ENCODE data around the gene SDR9C7. TPM values are rescaled to one million over a fixed set of nuclear protein-coding genes. Genes with fewer than 3 reads are reported as not detected.
A peak's percentile ranks its signal among the peaks of the same experiment; 100 is the strongest.

SDR9C7 gene
- total and polyA plus RNA-seq, 12 donors = 0.06 TPM; not detected in 11

DNA sequence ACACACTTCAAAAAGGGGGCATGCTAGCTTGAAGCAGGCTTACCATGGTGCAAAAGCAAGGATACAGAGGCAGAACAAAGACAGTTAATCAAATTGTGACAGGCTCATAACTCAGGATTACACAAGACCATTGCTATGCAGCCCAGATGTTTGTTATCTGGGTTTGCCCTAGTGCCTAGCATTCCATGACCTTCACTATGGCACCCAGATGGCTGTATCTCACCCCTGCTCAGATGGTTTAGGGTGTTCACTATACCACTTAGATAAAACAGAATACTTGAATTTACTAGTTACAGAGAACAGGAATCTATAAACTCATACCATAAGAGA lies 56.2 kb downstream of the SDR9C7 start:
- Histone ChIP-seq H3K27ac (peak overlapping the region in 1 of 5 donors; percentile 60), H3K36me3 (replicated peaks in 1 of 2) (no peaks in the 10 kb centered on the region), H3K4me1 (replicated peaks in 1 of 2) (peaks cover 15% of the 10 kb centered on the region in 2 donors), H3K9me3 (replicated peaks in 1 of 3) (no peaks in the 10 kb centered on the region), H3K27me3 (no peaks in the 10 kb centered on the region), H3K4me3 (no peak overlapping the region)
- DNase-seq = peak in 3 of 7 donors; percentile 28 to 57 (median 42)
- intact Hi-C loops (cut with DNase I) = no loop called here
- no peak for TF ChIP-seq CTCF (IDR thresholded peaks at IDR 0.05)
- TF ChIP-seq POLR2A (IDR thresholded peaks at IDR 0.05) = no peak

DNA sequence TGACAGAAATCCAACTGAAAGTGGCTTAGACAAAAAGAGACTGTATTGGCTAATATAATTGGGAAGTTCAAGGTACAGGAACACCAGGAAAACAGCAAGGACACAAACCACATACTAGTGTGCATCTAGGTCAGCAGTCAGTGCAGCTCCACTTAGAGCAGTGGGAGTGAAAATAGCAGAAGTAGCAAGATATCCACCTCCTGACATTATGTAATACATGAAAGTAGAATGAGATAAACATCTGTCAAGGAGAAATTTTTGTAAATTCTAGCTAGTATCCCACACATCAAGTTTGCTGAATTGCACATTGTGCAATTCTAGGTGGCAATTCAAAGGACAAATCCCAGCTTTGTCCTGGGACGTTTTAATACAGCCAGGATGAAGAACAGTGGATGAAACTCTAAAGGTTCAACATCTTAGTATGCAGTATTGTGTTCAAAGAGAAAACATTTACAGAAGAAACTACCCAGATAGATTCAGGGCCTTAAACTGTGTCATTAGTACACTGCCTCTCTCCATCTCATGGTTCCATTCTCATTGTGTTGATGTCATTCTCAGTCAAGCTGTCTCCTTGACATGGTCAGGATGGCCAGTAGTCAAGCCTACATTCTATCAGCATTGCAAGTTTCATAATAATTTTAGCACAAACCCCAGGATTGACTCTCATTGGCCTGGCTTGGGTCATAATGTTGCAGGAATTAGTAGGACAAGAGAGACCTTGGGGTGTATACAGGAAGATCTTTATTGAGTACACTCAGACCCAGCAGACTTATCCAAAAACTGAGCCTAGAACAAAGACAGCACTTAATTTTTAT lies 56.8 kb downstream of the SDR9C7 start:
- intact Hi-C loops (cut with DNase I) = no loop called here
- Histone ChIP-seq H3K4me3 (no peak overlapping the region), H3K36me3 (replicated peaks in 1 of 2) (no peaks in the 10 kb centered on the region), H3K4me1 (replicated peaks in 1 of 2) (peaks cover 15% of the 10 kb centered on the region in 2 donors), H3K27me3 (no peaks in the 10 kb centered on the region), H3K9me3 (replicated peaks in 1 of 3) (no peaks in the 10 kb centered on the region), H3K27ac (peak overlapping the region in 2 of 5 donors; percentile 27 to 60)
- WGBS, 4 donors = 20 to 40% (median 32%) methylated on average over 1 of the region's 1 CpG
- peak in 1 of 7 donors; percentile 18 for DNase-seq
- TF ChIP-seq CTCF (IDR thresholded peaks at IDR 0.05) (no peak), POLR2A (IDR thresholded peaks at IDR 0.05) (no peak)

GRCh38 chr12:56874821-56875220 lies 59.4 kb downstream of the SDR9C7 start:
- Histone ChIP-seq H3K9me3 (replicated peaks in 1 of 3) (no peaks in the 10 kb centered on the region), H3K27me3 (no peaks in the 10 kb centered on the region), H3K4me3 (no peak overlapping the region), H3K27ac (no peak overlapping the region), H3K4me1 (replicated peaks in 1 of 2) (peaks cover 15% of the 10 kb centered on the region in 2 donors), H3K36me3 (replicated peaks in 1 of 2) (no peaks in the 10 kb centered on the region)
- no peak for DNase-seq
- TF ChIP-seq POLR2A (IDR thresholded peaks at IDR 0.05) = no peak
- no peak for TF ChIP-seq CTCF (IDR thresholded peaks at IDR 0.05)
- intact Hi-C loops (cut with DNase I) = no loop called here
- WGBS, 4 donors = 71 to 85% (median 78%) methylated on average over 1 of the region's 1 CpG

DNA sequence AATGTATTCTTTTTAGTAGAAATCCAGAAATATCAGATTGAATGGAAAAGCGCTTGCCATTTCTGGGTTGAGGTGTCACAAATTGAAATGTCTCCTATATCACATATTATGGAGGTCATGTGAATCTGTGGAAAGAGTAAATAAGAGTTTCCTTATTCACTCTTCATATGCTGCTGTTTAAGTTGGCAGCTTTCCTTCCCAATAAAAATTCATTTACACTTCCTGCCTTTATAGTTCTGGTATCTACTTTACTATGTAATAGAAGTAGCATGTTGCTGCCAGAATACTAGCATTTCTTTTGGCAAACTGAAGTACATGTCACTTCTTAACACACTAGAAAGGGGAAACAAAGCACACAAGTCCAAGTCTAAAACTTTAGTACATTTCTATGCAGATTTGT lies 60.8 kb downstream of the SDR9C7 start:
- Histone ChIP-seq H3K4me1 (replicated peaks in 1 of 2) (peaks cover 15% of the 10 kb centered on the region in 2 donors), H3K36me3 (replicated peaks in 1 of 2) (no peaks in the 10 kb centered on the region), H3K27ac (no peak overlapping the region), H3K27me3 (no peaks in the 10 kb centered on the region), H3K4me3 (no peak overlapping the region), H3K9me3 (replicated peaks in 1 of 3) (no peaks in the 10 kb centered on the region)
- intact Hi-C loops (cut with DNase I) = no loop called here
- WGBS, 4 donors = 0 to 52% (median 0%) methylated on average over 1 of the region's 1 CpG
- no peak for DNase-seq
- TF ChIP-seq CTCF (IDR thresholded peaks at IDR 0.05) (no peak), POLR2A (IDR thresholded peaks at IDR 0.05) (no peak)

Other genes with a start within 250 kb of the SDR9C7 start
- 100 to 1,000 TPM in 5 of 9 donors, 10 to 100 TPM in 4; 47.3 to 171 (median 106) TPM for gene PTGES3, start 246.1 kb downstream of the SDR9C7 start, total RNA-seq
- 100 to 1,000 TPM in 1 of 3 donors, 10 to 100 TPM in 2; 49.1 to 296 (median 68.1) TPM for gene PTGES3, start 246.1 kb downstream of the SDR9C7 start, polyA plus RNA-seq
- 1,000 to 10,000 TPM in 5 of 9 donors, 100 to 1,000 TPM in 4; 757 to 1,597 (median 1,185) TPM for gene NACA, start 209.1 kb downstream of the SDR9C7 start, total RNA-seq
- gene NACA, start 209.1 kb downstream of the SDR9C7 start, polyA plus RNA-seq = 1,000 to 10,000 TPM; 1,445 to 1,809 (median 1,599) TPM
- 1 to 10 TPM in 7 of 9 donors, under 1 TPM in 2; 0.78 to 9.1 (median 4.7) TPM for gene PRIM1, start 182.1 kb downstream of the SDR9C7 start, total RNA-seq
- 1 to 10 TPM; 1.3 to 7.2 (median 2.8) TPM for gene PRIM1, start 182.1 kb downstream of the SDR9C7 start, polyA plus RNA-seq
- 1 to 10 TPM in 8 of 9 donors, not detected in 1; 1.1 to 7.2 (median 2.2) TPM for gene HSD17B6, start 171.1 kb downstream of the SDR9C7 start, total RNA-seq
- 1 to 10 TPM in 2 of 3 donors, under 1 TPM in 1; 0.37 to 5.3 (median 2.5) TPM for gene HSD17B6, start 171.1 kb downstream of the SDR9C7 start, polyA plus RNA-seq
- under 1 TPM in 8 of 9 donors, not detected in 1; 0.32 to 0.72 (median 0.49) TPM for gene RDH16, start 23.2 kb upstream of the SDR9C7 start, total RNA-seq
- 1 to 10 TPM in 1 of 3 donors, under 1 TPM in 2; 0.05 to 1.1 (median 0.61) TPM for gene RDH16, start 23.2 kb upstream of the SDR9C7 start, polyA plus RNA-seq
- 1 to 10 TPM; 3.2 to 6.0 (median 4.3) TPM for gene ZBTB39, start 72.1 kb upstream of the SDR9C7 start, total RNA-seq
- 1 to 10 TPM; 1.4 to 2.7 (median 1.5) TPM for gene ZBTB39, start 72.1 kb upstream of the SDR9C7 start, polyA plus RNA-seq
- under 1 TPM in 2 of 9 donors, not detected in 7; 0.39 to 0.46 TPM for gene TAC3, start 82.1 kb upstream of the SDR9C7 start, total RNA-seq
- 1 to 10 TPM in 1 of 3 donors, not detected in 2; 1.1 TPM for gene TAC3, start 82.1 kb upstream of the SDR9C7 start, polyA plus RNA-seq
- gene MYO1A, start 115.7 kb upstream of the SDR9C7 start, total RNA-seq = 1 to 10 TPM in 3 of 9 donors, under 1 TPM in 5, not detected in 1; under 0.01 to 1.6 (median 0.43) TPM
- gene MYO1A, start 115.7 kb upstream of the SDR9C7 start, polyA plus RNA-seq = under 1 TPM; 0.46 to 0.88 (median 0.64) TPM
- gene NEMP1, start 144.4 kb upstream of the SDR9C7 start, total RNA-seq = 10 to 100 TPM in 4 of 9 donors, 1 to 10 TPM in 5; 5.8 to 16.4 (median 10.0) TPM
- 1 to 10 TPM; 2.7 to 5.7 (median 3.1) TPM for gene NEMP1, start 144.4 kb upstream of the SDR9C7 start, polyA plus RNA-seq
- 10 to 100 TPM; 11.4 to 36.0 (median 18.1) TPM for gene NAB2, start 154.7 kb upstream of the SDR9C7 start, total RNA-seq
- 10 to 100 TPM in 2 of 3 donors, 1 to 10 TPM in 1; 9.4 to 64.6 (median 56.9) TPM for gene NAB2, start 154.7 kb upstream of the SDR9C7 start, polyA plus RNA-seq
- gene STAT6, start 177.0 kb upstream of the SDR9C7 start, total RNA-seq = 100 to 1,000 TPM in 8 of 9 donors, 10 to 100 TPM in 1; 71.9 to 227 (median 153) TPM
- gene STAT6, start 177.0 kb upstream of the SDR9C7 start, polyA plus RNA-seq = 100 to 1,000 TPM; 102 to 321 (median 177) TPM
- gene LRP1, start 194.1 kb upstream of the SDR9C7 start, total RNA-seq = 100 to 1,000 TPM in 8 of 9 donors, 10 to 100 TPM in 1; 18.4 to 307 (median 159) TPM
- gene LRP1, start 194.1 kb upstream of the SDR9C7 start, polyA plus RNA-seq = 10 to 100 TPM; 21.2 to 81.0 (median 59.2) TPM
- gene LRP1-AS, start 213.2 kb upstream of the SDR9C7 start, total RNA-seq = not detected
- gene LRP1-AS, start 213.2 kb upstream of the SDR9C7 start, polyA plus RNA-seq = not detected